Activated CD4-positive, alpha-beta T cell treated with anti-CD3 and anti-CD28 coated beads for 4 hours (primary cell): ENCODE data around the gene WNT7A.

Experiments used
- DNase-seq, 2 donors: peaks; one replicate each; pipeline ENCODE4 v3.0.0-alpha.2; 2020

Gene WNT7A

DNA sequence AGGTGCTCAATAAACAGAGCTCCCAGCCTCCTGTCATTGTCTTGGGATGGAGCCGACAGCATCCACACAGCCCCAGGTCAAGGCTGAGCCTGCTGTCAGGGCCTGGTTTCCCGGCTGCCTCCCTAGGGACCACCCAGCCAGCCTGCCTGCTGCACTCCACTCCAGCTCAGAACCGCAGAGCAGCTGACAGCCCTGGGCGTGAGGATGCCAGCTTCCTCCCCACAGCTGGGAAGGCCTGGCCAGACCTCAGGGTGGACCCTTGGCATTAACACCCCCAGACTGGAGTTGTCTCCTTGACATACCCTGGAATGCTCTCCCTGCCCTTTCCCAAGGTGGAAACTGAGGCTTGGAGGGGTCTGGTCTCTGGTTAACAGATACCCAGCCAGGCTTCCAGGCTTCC lies 112.0 kb downstream of the WNT7A start:
- DNase-seq, result no peak

DNA sequence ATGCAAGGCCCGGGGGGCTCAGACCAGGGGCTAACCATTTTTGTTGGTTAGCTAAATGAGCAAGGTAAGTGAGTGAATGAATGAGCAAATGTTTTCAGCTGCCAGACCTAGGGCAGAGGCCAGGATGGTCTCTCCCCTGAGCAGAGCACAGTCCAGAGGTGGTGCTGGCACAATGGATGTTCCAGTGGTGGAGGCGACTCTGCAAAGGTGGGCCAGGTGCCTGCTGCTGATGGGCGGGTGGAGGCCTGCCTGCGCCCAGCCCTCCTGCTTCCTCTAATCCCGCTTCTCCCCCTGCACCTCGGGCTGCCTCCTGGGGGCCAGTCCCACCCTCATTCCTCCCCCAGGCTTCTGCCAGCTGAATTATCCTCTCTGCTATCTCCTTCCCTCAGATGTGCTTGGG lies 112.8 kb downstream of the WNT7A start:
- DNase-seq, result no peak
